Measurements from ENCODE around the gene DHX32. TPM values are rescaled to one million over a fixed set of nuclear protein-coding genes. Genes with fewer than 3 reads are reported as not detected.

Gene DHX32
- total and polyA plus RNA-seq, 2 donors (not counting 1 experiment from before 2014, with no cell fraction given) = 5.2 to 12.4 TPM

- intact Hi-C loops (cut with micrococcal nuclease) = no loop called here
- Histone ChIP-seq H3K4me1 (ENCODE audit: control insufficient read depth in 2 of 2, insufficient read depth in 2 of 2, low read length in 2 of 2) (no peaks in the 10 kb centered on the region), H3K9me3 (ENCODE audit: control extremely low read depth in 1 of 3, control insufficient read depth in 2 of 3, insufficient read depth in 1 of 3, low read length in 2 of 3) (no peaks in the 10 kb centered on the region), H3K36me3 (replicated peaks in 1 of 2; ENCODE audit: control extremely low read depth in 1 of 2, control insufficient read depth in 1 of 2, extremely low read depth in 1 of 2, insufficient read depth in 2 of 2, low read length in 1 of 2) (peaks cover 2 to 43% of the 10 kb centered on the region in 2 experiments), H3K4me2 (replicated peaks; ENCODE audit: low read depth, low read length, poor library complexity, severe bottlenecking) (no peak overlapping the region), H3K79me2 (ENCODE audit: control insufficient read depth, insufficient read depth, low read length) (no peaks in the 10 kb centered on the region), H3K4me3 (ENCODE audit: control extremely low read depth in 1 of 5, extremely low read depth in 1 of 5, insufficient read depth in 1 of 5, low read depth in 2 of 5, low read length in 4 of 5) (no peak overlapping the region), H3K27me3 (replicated peaks in 1 of 4; ENCODE audit: control extremely low read depth in 1 of 4, control insufficient read depth in 3 of 4, insufficient read depth in 4 of 4, low read length in 3 of 4) (no peaks in the 10 kb centered on the region), H2AFZ (ENCODE audit: insufficient read depth, low read depth, low read length, poor library complexity, severe bottlenecking) (no peak overlapping the region), H3K27ac (ENCODE audit: low read length in 2 of 2) (no peak overlapping the region), H4K20me1 (ENCODE audit: control insufficient read depth, insufficient read depth, low read length, poor library complexity, severe bottlenecking) (no peaks in the 10 kb centered on the region), H3K9ac (ENCODE audit: low read length) (no peak overlapping the region)
- CTCF ChIA-PET = no interaction called here
- Mint-ChIP-seq H3K4me3 (no peak overlapping the region), H3K9me3 (ENCODE audit: insufficient read depth) (no peaks in the 10 kb centered on the region), H3K27me3 (no peaks in the 10 kb centered on the region), H3K4me1 (no peaks in the 10 kb centered on the region), H3K27ac (no peak overlapping the region)
- POLR2A ChIA-PET = no interaction called here
- no peak for TF ChIP-seq CTCF (IDR thresholded peaks at IDR 0.05)
- no peak for TF ChIP-seq EZH2 (IDR thresholded peaks at IDR 0.05; ENCODE audit: borderline replicate concordance, insufficient read depth, low read depth, low read length, poor library complexity, severe bottlenecking)
- WGBS (ENCODE audit: insufficient coverage) = 86% methylated on average over 1 of the region's 1 CpG
- no peak for DNase-seq
- ATAC-seq (ENCODE audit: low read depth) = no peak
Measured at GRCh38 chr10:125801574-125801973, 79.5 kb downstream of the DHX32 start.

- H3K27ac ChIP-seq (ENCODE audit: low read length in 2 of 2) = no peak overlapping the region
- no peaks in the 10 kb centered on the region for H3K4me1 Mint-ChIP-seq
- no peaks in the 10 kb centered on the region for H3K9me3 ChIP-seq (ENCODE audit: control extremely low read depth in 1 of 3, control insufficient read depth in 2 of 3, insufficient read depth in 1 of 3, low read length in 2 of 3)
- ChIA-PET POLR2A (no interaction called here), CTCF (interaction anchor here (1.5 kb wide), 1 partner anchor 51 kb away, joined by 3 read pairs; no protein-coding TSS in a partner anchor)
- no peaks in the 10 kb centered on the region for H3K27me3 Mint-ChIP-seq
- H3K4me3 ChIP-seq (ENCODE audit: control extremely low read depth in 1 of 5, extremely low read depth in 1 of 5, insufficient read depth in 1 of 5, low read depth in 2 of 5, low read length in 4 of 5) = no peak overlapping the region
- H3K36me3 ChIP-seq (replicated peaks in 1 of 2; ENCODE audit: control extremely low read depth in 1 of 2, control insufficient read depth in 1 of 2, extremely low read depth in 1 of 2, insufficient read depth in 2 of 2, low read length in 1 of 2) = peaks cover 0 to 35% of the 10 kb centered on the region in 2 experiments
- no peaks in the 10 kb centered on the region for H3K27me3 ChIP-seq (replicated peaks in 1 of 4; ENCODE audit: control extremely low read depth in 1 of 4, control insufficient read depth in 3 of 4, insufficient read depth in 4 of 4, low read length in 3 of 4)
- no peak overlapping the region for H3K9ac ChIP-seq (ENCODE audit: low read length)
- DNase-seq = no peak
- no peaks in the 10 kb centered on the region for H3K9me3 Mint-ChIP-seq (ENCODE audit: insufficient read depth)
- no peak for TF ChIP-seq EZH2 (IDR thresholded peaks at IDR 0.05; ENCODE audit: borderline replicate concordance, insufficient read depth, low read depth, low read length, poor library complexity, severe bottlenecking)
- no peak for TF ChIP-seq CTCF (IDR thresholded peaks at IDR 0.05)
- intact Hi-C loops (cut with micrococcal nuclease) = no loop called here
- H3K79me2 ChIP-seq (ENCODE audit: control insufficient read depth, insufficient read depth, low read length) = no peaks in the 10 kb centered on the region
- WGBS (ENCODE audit: insufficient coverage) = 100% methylated on average over 1 of the region's 8 CpGs
- no peaks in the 10 kb centered on the region for H4K20me1 ChIP-seq (ENCODE audit: control insufficient read depth, insufficient read depth, low read length, poor library complexity, severe bottlenecking)
- H3K4me2 ChIP-seq (replicated peaks; ENCODE audit: low read depth, low read length, poor library complexity, severe bottlenecking) = no peak overlapping the region
- H3K4me3 Mint-ChIP-seq = no peak overlapping the region
- no peak overlapping the region for H3K27ac Mint-ChIP-seq
- ATAC-seq (ENCODE audit: low read depth) = no peak
- no peaks in the 10 kb centered on the region for H3K4me1 ChIP-seq (ENCODE audit: control insufficient read depth in 2 of 2, insufficient read depth in 2 of 2, low read length in 2 of 2)
- no peak overlapping the region for H2AFZ ChIP-seq (ENCODE audit: insufficient read depth, low read depth, low read length, poor library complexity, severe bottlenecking)
Measured at GRCh38 chr10:125799451-125800182, 81.5 kb downstream of the DHX32 start.
